GM19452 (cell line): ENCODE results near the gene RNF213.

Experiments
- ATAC-seq: cut with Tn5 transposase; IDR thresholded peaks from one replicate; pipeline ENCODE4 v1.9.1; 2021; ENCODE audit not compliant: unreplicated experiment

RNF213 gene

DNA sequence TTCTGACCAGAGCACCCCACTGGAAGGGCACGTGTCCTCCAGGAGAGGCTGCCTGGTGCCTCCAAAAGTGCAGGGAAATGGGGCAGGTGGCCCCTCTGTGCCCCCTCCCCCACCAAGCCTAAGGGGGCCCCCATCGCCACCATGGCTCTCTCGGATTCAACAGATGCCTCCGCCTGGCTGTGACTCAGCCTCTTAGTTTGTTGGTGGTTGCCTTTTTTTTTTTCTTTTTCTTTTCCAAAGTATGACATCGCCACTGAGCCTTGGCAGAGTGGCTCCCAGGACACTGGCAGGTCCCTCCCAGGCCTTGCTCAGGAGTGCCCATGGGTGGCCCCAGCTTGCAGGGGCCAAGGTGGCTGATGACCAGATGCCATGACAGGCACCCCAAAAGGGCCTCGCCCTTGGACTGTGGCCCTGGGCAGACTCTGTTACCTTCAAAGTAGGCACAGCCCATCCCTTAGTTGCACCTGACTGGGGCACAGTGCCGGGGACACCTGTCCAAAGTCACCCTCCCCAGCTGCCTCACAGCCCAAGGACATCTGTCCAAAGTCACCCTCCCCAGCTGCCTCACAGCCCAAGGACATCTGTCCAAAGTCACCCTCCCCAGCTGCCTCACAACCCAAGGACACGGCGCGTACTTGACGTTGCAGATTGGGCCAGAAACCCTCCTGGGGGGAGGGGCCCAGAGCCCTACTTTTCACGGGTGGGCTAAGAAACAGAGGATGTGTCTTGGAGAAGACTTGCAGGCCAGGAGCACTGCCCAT is 186.2 kb downstream of the RNF213 start:
- ATAC-seq = no peak

DNA sequence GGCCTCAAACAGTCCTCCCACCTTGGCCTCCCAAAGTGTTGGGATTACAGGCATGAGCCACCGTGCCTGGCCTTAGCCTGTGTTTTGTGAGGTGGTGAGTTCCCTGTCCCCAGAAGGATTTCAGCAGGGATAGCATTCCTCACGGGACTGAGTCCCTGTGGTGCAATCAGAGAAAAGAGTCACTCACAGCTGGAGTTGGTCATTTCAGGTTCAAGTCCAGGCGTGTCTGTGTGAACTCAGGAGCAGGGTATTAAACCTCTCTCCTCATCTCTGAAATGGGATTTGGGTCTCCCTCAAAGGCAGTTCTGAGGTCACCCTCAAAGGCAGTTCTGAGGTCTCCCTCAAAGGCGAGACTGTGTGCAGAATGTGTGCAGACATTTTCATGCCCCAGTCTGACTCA is 187.1 kb downstream of the RNF213 start:
- ATAC-seq = no peak
